Activated T-cell treated with anti-CD3 and anti-CD28 coated beads, Interleukin-2, amount 50 U/mL, for 4 hours (primary cell): ENCODE results near the gene STARD5. TPM values are rescaled to one million over a fixed set of nuclear protein-coding genes. Genes with fewer than 3 reads are reported as not detected.
A peak's percentile ranks its signal among the peaks of the same experiment; 100 is the strongest.
"Not testable (repeated sequence)": the region's sequence is repeated elsewhere in the genome, so short reads cannot be mapped to it uniquely, and the experiment has no call there.

Experiments
- ATAC-seq, 2 donors: fragments of 200-7000 bp; cut with Tn5 transposase; one replicate each; pipeline ENCODE4 v1.10.0; 2021
- DNase-seq: peaks from one replicate; pipeline ENCODE4 v3.0.0-alpha.2; 2020
- H3K27me3 Mint-ChIP-seq: one replicate; pipeline ENCODE4 v1.8.0; 2021; ENCODE audit warnings: low read depth, mixed read lengths
- H3K36me3 Mint-ChIP-seq: one replicate; pipeline ENCODE4 v1.8.0; 2022; ENCODE audit warnings: mixed read lengths; ENCODE audit not compliant: insufficient read depth
- H3K4me1 Mint-ChIP-seq: one replicate; pipeline ENCODE4 v1.8.0; 2021; ENCODE audit warnings: low read depth, mixed read lengths
- H3K4me3 Mint-ChIP-seq: one replicate; pipeline ENCODE4 v1.8.0; 2021; ENCODE audit warnings: mild to moderate bottlenecking, moderate library complexity, mixed read lengths
- H3K9me3 Mint-ChIP-seq: one replicate; pipeline ENCODE4 v1.8.0; 2021; ENCODE audit warnings: mixed read lengths
- total RNA-seq, 3 donors: library from RNA; stranded (reverse); gene quantifications; one replicate each; pipeline ENCODE4 v1.2.1, GENCODE V29; 2021

STARD5 gene
- total RNA-seq, 3 donors from 2014 or later = 2.8 to 5.3 (median 3.7) TPM

GRCh38 chr15:81331141-81331540 lies 7.2 kb upstream of the STARD5 start:
- DNase-seq, H3K9me3 Mint-ChIP-seq, H3K27me3 Mint-ChIP-seq, H3K36me3 Mint-ChIP-seq, ATAC-seq: not testable (repeated sequence)
- Mint-ChIP-seq H3K4me1 (peaks cover 14% of the 10 kb centered on the region), H3K4me3 (peak overlapping the region; percentile 6)

- Mint-ChIP-seq H3K36me3 (no peaks in the 10 kb centered on the region), H3K4me1 (peaks cover 14% of the 10 kb centered on the region), H3K4me3 (peak overlapping the region; percentile 6), H3K9me3 (no peaks in the 10 kb centered on the region), H3K27me3 (no peaks in the 10 kb centered on the region)
- DNase-seq (no peak), ATAC-seq (no peak)
Observed at GRCh38 chr15:81330366-81331090, 6.6 kb upstream of the STARD5 start.

GRCh38 chr15:81329446-81329845 lies 5.5 kb upstream of the STARD5 start:
- no peaks in the 10 kb centered on the region for H3K36me3 Mint-ChIP-seq
- no peaks in the 10 kb centered on the region for H3K9me3 Mint-ChIP-seq
- ATAC-seq = no peak

DNA sequence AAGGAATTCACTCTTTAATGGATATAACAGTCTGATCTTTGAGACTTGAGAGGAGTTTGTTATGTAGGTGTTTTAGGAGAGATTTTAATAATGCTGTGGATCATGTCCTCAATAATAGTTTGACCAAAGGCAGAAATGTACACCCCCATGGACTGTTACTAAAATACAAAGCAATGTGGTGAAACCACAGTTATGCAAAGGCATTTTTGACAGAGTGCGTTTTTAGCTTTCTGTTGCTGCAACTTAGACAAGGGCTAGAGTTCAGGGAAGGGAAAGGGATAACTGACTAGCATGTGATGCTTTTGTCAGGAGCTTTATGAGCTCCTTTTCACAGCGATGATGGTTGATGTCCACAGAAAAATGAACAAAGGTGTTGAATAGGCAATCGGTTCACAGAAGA lies 3.6 kb upstream of the STARD5 start:
- Mint-ChIP-seq H3K9me3 (no peaks in the 10 kb centered on the region), H3K27me3 (no peaks in the 10 kb centered on the region), H3K4me3 (no peak overlapping the region), H3K36me3 (no peaks in the 10 kb centered on the region), H3K4me1 (peaks cover 33% of the 10 kb centered on the region)
- no peak for DNase-seq
- no peak for ATAC-seq

More at GRCh38 chr15:81329446-81329845, 5.5 kb upstream of the STARD5 start:
- peaks cover 20% of the 10 kb centered on the region for H3K4me1 Mint-ChIP-seq
- no peak overlapping the region for H3K4me3 Mint-ChIP-seq
- H3K27me3 Mint-ChIP-seq = no peaks in the 10 kb centered on the region
- DNase-seq = no peak

DNA sequence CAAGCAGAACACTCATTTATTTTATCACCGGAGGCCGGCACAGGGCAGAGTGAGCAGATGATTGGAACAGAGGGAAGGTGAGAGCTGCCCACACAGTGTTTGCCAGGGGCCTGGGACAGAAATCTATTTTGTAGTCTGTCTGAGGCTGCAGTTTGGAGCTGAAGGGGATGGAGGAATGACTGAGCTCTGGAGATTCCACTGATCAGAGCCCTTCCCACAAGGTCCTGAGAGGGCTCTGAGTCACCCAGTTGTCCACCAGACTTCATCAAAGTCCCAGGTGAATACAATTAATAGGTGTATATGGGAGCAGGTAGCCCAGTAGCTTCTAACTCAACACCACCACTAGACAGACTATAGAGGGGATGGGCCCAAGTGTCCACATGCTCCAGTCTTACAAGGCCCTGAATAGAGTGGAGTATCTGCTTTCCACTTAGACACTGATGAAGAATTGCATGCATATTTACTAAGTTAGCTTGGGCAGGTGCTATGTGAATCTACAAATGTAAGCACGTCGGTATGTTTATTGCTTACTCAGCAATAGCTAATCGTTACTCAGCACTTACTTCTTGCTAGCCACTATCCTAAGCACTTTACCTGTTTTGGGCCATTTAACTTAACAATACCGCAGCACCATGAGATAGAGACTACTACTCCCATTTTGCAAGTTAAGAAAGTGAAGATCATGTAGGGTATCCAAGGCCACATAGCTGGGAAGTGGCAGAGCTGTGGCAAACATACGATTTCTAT lies 2.7 kb upstream of the STARD5 start:
- ATAC-seq = no peak
- Mint-ChIP-seq H3K36me3 (no peaks in the 10 kb centered on the region), H3K27me3 (no peaks in the 10 kb centered on the region), H3K9me3 (no peaks in the 10 kb centered on the region), H3K4me1 (peaks cover 38% of the 10 kb centered on the region), H3K4me3 (no peak overlapping the region)
- no peak for DNase-seq

DNA sequence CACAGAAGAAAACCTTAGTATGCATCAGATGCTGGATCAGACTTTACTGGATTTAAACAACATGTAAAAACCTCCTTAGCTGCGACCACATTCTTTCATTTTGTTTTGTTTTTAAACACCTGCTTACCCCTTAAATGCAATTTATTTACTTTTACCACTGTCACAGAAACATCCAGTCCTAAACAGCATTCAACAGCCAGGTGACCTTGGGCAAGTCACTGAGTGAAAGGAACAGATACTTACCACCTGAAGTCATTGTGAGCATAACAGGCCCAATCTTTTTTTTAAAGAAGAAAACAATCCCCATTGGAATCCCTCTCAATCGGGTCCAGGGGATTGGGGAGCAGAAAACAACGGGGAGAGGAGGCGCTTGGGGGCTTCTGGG lies 390 bp downstream of the STARD5 start:
- peaks cover 2% of the 10 kb centered on the region for H3K36me3 Mint-ChIP-seq
- no peaks in the 10 kb centered on the region for H3K27me3 Mint-ChIP-seq
- H3K4me3 Mint-ChIP-seq = peak overlapping the region; percentile 98
- ATAC-seq (no peak), DNase-seq (no peak)
- peaks cover 33% of the 10 kb centered on the region for H3K4me1 Mint-ChIP-seq
- H3K9me3 Mint-ChIP-seq = no peaks in the 10 kb centered on the region

GRCh38 chr15:81322676-81323253 lies 1.2 kb downstream of the STARD5 start:
- H3K9me3 Mint-ChIP-seq = no peaks in the 10 kb centered on the region

GRCh38 chr15:81321667-81322066 lies 2.3 kb downstream of the STARD5 start:
- H3K4me3 Mint-ChIP-seq = no peak overlapping the region
- H3K36me3 Mint-ChIP-seq = peaks cover 6% of the 10 kb centered on the region
- DNase-seq (no peak), ATAC-seq (no peak)
- no peaks in the 10 kb centered on the region for H3K9me3 Mint-ChIP-seq
- H3K27me3 Mint-ChIP-seq = no peaks in the 10 kb centered on the region
- peaks cover 33% of the 10 kb centered on the region for H3K4me1 Mint-ChIP-seq

More at GRCh38 chr15:81322676-81323253, 1.2 kb downstream of the STARD5 start:
- H3K36me3 Mint-ChIP-seq = peaks cover 6% of the 10 kb centered on the region
- no peak for ATAC-seq
- H3K4me1 Mint-ChIP-seq = peaks cover 33% of the 10 kb centered on the region
- DNase-seq = no peak
- H3K4me3 Mint-ChIP-seq = peak overlapping the region; percentile 63
- no peaks in the 10 kb centered on the region for H3K27me3 Mint-ChIP-seq

DNA sequence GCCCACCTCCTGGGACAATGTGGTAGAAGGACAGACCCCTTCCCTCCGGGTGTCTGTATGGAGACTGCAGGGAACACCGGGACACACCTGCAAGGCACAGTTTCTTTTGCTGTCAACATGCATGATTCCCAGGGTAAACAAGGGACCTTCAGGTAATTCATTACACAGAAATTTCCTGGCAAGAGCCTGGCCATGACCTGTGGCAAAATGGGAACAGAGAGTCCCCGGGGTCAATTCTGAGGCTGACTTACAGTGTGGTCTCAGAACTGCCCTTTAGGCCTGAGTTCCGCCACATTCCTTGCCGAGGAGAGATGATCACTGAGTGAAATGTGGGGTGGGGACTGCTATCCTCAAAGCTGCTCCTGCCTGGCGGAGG lies 6.3 kb downstream of the STARD5 start:
- no peak for ATAC-seq
- Mint-ChIP-seq H3K9me3 (no peaks in the 10 kb centered on the region), H3K36me3 (peaks cover 13% of the 10 kb centered on the region), H3K27me3 (no peaks in the 10 kb centered on the region), H3K4me1 (peaks cover 50% of the 10 kb centered on the region), H3K4me3 (no peak overlapping the region)
- DNase-seq = no peak

DNA sequence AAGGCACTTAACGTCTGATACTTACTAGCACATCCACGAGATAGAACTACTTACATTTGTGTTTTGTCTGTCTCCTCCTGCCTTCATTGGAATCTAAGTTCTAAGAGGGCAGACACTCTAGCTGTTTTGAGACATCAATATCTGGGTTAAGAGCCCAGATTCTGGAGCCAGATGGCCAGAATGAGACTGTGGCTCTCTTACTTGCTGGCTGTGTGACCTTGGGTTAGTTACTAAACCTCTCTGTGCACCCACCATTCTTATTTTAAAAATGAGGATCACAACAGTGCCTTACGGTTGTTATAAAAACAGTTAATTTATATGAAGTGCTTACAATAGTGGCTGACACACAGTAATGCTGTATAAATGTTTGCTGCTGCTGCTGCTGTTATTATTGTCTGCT lies 7.7 kb downstream of the STARD5 start:
- H3K4me3 Mint-ChIP-seq = no peak overlapping the region
- H3K36me3 Mint-ChIP-seq = peaks cover 27% of the 10 kb centered on the region
- DNase-seq = no peak
- peaks cover 57% of the 10 kb centered on the region for H3K4me1 Mint-ChIP-seq
- no peak for ATAC-seq
- no peaks in the 10 kb centered on the region for H3K9me3 Mint-ChIP-seq
- no peaks in the 10 kb centered on the region for H3K27me3 Mint-ChIP-seq

DNA sequence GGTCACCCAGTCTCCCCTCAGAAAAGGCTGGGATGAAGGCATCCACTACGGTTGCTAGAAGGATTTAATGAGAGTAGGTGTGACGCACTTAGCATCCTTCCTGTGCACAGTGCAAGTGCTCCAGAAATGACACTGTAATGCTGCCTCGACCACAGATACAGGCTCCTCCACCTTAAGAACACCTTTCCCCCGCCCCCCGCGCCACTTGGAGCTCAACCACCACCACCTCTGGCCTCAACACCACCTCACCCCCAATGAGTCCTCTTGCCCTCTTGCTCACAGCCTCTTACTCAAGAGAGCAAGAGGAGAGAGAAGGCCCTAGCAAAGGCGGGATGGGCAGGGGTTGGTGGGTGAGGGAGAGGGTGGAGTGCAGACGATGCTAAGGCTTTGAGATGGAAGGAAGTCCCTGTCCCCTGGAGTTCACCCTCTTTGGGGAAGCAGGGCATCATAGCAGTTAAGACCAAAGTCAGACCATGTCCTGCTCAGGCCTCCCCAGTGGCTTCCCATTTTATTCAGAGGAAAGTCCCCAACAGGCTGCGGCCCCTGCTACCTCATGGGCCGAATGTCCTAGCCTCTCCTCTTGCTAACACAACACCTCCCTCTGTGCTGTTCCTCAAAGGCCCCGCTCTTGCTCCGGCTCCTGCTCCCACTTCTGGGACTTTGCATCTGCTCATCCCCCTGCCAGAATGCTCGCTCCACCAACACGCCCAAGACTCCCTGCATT lies 8.3 kb downstream of the STARD5 start:
- ATAC-seq (peak; percentile 41 to 49), DNase-seq (no peak)
- Mint-ChIP-seq H3K4me1 (peaks cover 64% of the 10 kb centered on the region), H3K36me3 (peaks cover 33% of the 10 kb centered on the region), H3K9me3 (no peaks in the 10 kb centered on the region), H3K27me3 (no peaks in the 10 kb centered on the region), H3K4me3 (no peak overlapping the region)

- ATAC-seq (no peak), DNase-seq (no peak)
- H3K4me3 Mint-ChIP-seq = no peak overlapping the region
- H3K4me1 Mint-ChIP-seq = peaks cover 70% of the 10 kb centered on the region
- no peaks in the 10 kb centered on the region for H3K27me3 Mint-ChIP-seq
- no peaks in the 10 kb centered on the region for H3K9me3 Mint-ChIP-seq
- peaks cover 37% of the 10 kb centered on the region for H3K36me3 Mint-ChIP-seq
Observed at GRCh38 chr15:81314378-81314777, 9.6 kb downstream of the STARD5 start.

GRCh38 chr15:81313686-81314085 lies 10.3 kb downstream of the STARD5 start:
- DNase-seq = no peak
- Mint-ChIP-seq H3K4me3 (no peak overlapping the region), H3K27me3 (no peaks in the 10 kb centered on the region), H3K4me1 (peaks cover 75% of the 10 kb centered on the region), H3K9me3 (no peaks in the 10 kb centered on the region), H3K36me3 (peaks cover 41% of the 10 kb centered on the region)
- ATAC-seq = no peak

GRCh38 chr15:81312790-81313543 lies 11.0 kb downstream of the STARD5 start:
- Mint-ChIP-seq H3K36me3 (peaks cover 39% of the 10 kb centered on the region), H3K27me3 (no peaks in the 10 kb centered on the region), H3K4me3 (no peak overlapping the region), H3K9me3 (no peaks in the 10 kb centered on the region), H3K4me1 (peaks cover 76% of the 10 kb centered on the region)
- ATAC-seq (no peak), DNase-seq (no peak)
